NT2/D1 (cell line): ENCODE results near the gene GBP2.

ENCODE experiments used
- SUZ12 ChIP-seq: IDR thresholded peaks from 2 replicates; pipeline ENCODE4 v1.6.1; 2011; ENCODE audit not compliant: insufficient read length, insufficient read depth; ENCODE audit errors: extremely low read depth
- YY1 ChIP-seq: IDR thresholded peaks from 2 replicates; pipeline ENCODE4 v1.6.1; 2011; ENCODE audit not compliant: insufficient read length, insufficient read depth
- ZNF274 ChIP-seq: IDR thresholded peaks from 2 replicates; pipeline ENCODE4 v1.6.1; 2011; ENCODE audit warnings: mild to moderate bottlenecking, low read depth, low read length

GRCh38 chr1:89063094-89063493, 62.8 kb downstream of the GBP2 start:
- TF ChIP-seq ZNF274 (no peak), SUZ12 (no peak), YY1 (no peak)
